Stromal cell of bone marrow (primary cell): ENCODE measurements around the gene AUH.
"Not testable (repeated sequence)": the region's sequence is repeated elsewhere in the genome, so short reads cannot be mapped to it uniquely, and the experiment has no call there.

Experiments
- DNase-seq: peaks from one replicate; pipeline ENCODE4 v3.0.0-alpha.2; 2012; ENCODE audit warnings: low read depth

AUH gene

GRCh38 chr9:91207729-91208418 is 153.8 kb downstream of the AUH start:
- DNase-seq: peak; percentile 79

GRCh38 chr9:91207397-91207728 is 154.4 kb downstream of the AUH start:
- no peak for DNase-seq

GRCh38 chr9:91206806-91207205 is 154.9 kb downstream of the AUH start:
- DNase-seq: peak; percentile 54

- DNase-seq: no peak
These were observed 158.9 kb downstream of the AUH start for GRCh38 chr9:91202736-91203283.

- DNase-seq: no peak
These were observed 160.9 kb downstream of the AUH start for GRCh38 chr9:91200692-91201336.

- no peak for DNase-seq
These were observed 161.8 kb downstream of the AUH start for GRCh38 chr9:91199739-91200497.

GRCh38 chr9:91198881-91199280 is 162.8 kb downstream of the AUH start:
- DNase-seq: not testable (repeated sequence)

- DNase-seq: no peak
These were observed 163.3 kb downstream of the AUH start for GRCh38 chr9:91198405-91198804.

GRCh38 chr9:91197232-91198181 is 164.2 kb downstream of the AUH start:
- DNase-seq: peak; percentile 97

- DNase-seq: no peak
These were observed 165.4 kb downstream of the AUH start for GRCh38 chr9:91196103-91196950.

GRCh38 chr9:91195372-91196012 is 166.2 kb downstream of the AUH start:
- DNase-seq: no peak

GRCh38 chr9:91193658-91194391 is 167.9 kb downstream of the AUH start:
- DNase-seq: peak; percentile 85

- DNase-seq: peak; percentile 99
These were observed 168.5 kb downstream of the AUH start for GRCh38 chr9:91193087-91193657.

- DNase-seq: no peak
These were observed 169.2 kb downstream of the AUH start for GRCh38 chr9:91192381-91193086.

- DNase-seq: no peak
These were observed 170.0 kb downstream of the AUH start for GRCh38 chr9:91191411-91192380.

- DNase-seq: no peak
These were observed 171.7 kb downstream of the AUH start for GRCh38 chr9:91190062-91190461.
